Fibroblast of the conjunctiva (primary cell): Measurements from ENCODE around the gene SPATA6.
"Not testable (repeated sequence)": the region's sequence is repeated elsewhere in the genome, so short reads cannot be mapped to it uniquely, and the experiment has no call there.

Experiments used
- DNase-seq: peaks from one replicate; pipeline ENCODE4 v3.0.0-alpha.2; 2010; ENCODE audit warnings: low read depth

SPATA6 gene

GRCh38 chr1:48462716-48463302 lies 9.2 kb downstream of the SPATA6 start:
- no peak for DNase-seq

- no peak for DNase-seq
These were observed 21.5 kb downstream of the SPATA6 start for GRCh38 chr1:48450505-48450904.

- DNase-seq: no peak
These were observed 23.1 kb downstream of the SPATA6 start for GRCh38 chr1:48448932-48449331.

DNA sequence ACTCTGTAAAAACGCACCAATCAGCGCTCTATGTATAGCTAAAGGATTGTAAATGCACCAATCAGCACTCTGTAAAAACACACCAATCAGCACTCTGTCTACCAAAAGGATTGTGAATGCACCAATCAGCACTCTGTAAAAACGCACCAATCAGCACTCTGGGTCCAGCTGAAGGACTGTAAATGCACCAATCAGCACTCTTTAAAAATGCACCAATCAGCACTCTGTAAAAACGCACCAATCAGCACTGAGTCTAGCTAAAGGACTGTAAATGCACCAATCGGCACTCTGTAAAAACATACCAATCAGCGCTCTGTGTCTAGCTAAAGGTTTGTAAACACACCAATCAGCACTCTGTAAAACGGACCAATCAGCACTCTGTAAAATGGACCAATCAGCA lies 27.8 kb downstream of the SPATA6 start:
- DNase-seq: not testable (repeated sequence)

GRCh38 chr1:48442864-48443619 lies 29.0 kb downstream of the SPATA6 start:
- no peak for DNase-seq

DNA sequence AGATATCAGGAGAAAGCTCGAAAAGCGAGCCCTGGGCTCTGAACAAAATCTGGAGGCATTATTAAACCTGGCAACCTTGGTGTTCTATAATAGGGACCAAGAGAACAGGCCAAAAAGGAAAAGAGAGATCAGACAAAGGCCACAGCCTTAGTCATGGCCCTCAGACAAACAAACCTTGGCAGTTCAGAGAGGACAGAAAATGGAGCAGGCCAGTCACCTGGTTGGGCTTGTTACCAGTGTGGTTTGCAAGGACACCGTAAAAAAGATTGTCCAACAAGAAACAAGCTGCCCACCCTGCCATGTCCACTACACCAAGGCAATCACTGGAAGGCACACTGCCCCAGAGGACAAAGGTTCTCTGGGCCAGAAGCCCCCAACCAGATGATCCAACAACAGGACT lies 31.2 kb downstream of the SPATA6 start:
- DNase-seq: not testable (repeated sequence)

GRCh38 chr1:48439380-48439779 lies 32.6 kb downstream of the SPATA6 start:
- DNase-seq: no peak

GRCh38 chr1:48437379-48437778 lies 34.6 kb downstream of the SPATA6 start:
- DNase-seq: not testable (repeated sequence)

- not testable (repeated sequence) for DNase-seq
These were observed 36.5 kb downstream of the SPATA6 start for GRCh38 chr1:48435312-48436002.

GRCh38 chr1:48430832-48431231 lies 41.2 kb downstream of the SPATA6 start:
- DNase-seq: no peak

- no peak for DNase-seq
These were observed 50.0 kb downstream of the SPATA6 start for GRCh38 chr1:48422009-48422408.

DNA sequence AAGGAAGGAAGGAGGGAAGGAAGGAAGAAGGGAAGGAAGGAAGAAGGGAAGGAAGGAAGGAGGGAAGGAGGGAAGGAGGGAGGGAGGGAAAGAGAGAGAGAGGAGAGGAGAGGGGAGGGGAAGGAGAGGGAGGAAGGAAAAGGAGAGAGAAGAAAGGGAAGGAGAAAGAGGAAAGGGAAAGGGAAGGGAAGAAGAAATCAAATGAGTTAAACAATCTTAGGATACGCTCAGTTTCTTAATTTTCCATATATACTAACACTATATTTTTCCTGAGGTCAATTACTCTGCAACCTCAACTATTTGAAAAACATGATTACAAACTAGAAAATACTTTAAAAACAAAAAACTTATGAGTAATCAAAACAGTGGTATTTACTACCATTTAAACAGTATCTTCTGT lies 53.3 kb downstream of the SPATA6 start:
- DNase-seq: no peak

DNA sequence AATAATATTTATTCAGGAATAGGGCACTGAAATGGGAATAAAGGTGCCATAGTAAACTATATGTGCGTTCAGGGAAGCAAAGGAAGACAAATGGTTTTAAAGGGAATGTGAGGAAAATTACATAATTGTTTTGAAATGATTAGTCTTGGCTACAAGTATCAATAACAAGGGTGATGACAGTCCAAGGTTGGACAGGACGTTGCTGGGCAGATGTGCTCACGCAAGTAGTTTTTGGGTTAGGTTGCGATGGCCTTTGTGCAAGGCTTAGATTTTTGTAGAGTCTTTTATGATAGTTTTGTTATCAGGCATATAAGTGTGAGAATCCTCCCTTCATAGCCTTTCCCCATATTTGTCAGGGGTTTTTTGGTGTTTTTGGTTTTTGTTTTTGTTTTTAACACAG lies 57.0 kb downstream of the SPATA6 start:
- DNase-seq: no peak

GRCh38 chr1:48414264-48414663 lies 57.7 kb downstream of the SPATA6 start:
- no peak for DNase-seq

DNA sequence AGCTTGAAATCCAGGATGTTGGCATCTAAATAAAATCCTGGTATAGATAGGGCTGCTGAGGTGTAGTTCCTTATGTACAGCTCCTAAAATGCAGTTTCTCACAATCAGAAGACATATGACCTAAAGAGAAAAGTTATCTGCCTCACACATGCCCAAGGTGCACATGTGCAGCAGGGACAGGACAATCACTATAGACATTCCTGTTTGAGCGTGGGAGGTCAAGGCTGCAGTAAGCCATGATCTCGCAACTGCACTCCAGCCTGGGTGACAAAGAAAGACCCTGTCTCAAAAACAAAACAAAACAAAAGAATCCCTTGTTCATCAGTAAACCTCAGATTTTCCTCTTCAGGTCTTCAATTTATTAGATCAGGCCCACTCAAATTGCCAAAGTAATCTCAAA lies 66.1 kb downstream of the SPATA6 start:
- DNase-seq: no peak

GRCh38 chr1:48405400-48405799 lies 66.6 kb downstream of the SPATA6 start:
- no peak for DNase-seq

- DNase-seq: no peak
These were observed 69.4 kb downstream of the SPATA6 start for GRCh38 chr1:48402599-48402998.

GRCh38 chr1:48396208-48396607 lies 75.8 kb downstream of the SPATA6 start:
- DNase-seq: no peak

DNA sequence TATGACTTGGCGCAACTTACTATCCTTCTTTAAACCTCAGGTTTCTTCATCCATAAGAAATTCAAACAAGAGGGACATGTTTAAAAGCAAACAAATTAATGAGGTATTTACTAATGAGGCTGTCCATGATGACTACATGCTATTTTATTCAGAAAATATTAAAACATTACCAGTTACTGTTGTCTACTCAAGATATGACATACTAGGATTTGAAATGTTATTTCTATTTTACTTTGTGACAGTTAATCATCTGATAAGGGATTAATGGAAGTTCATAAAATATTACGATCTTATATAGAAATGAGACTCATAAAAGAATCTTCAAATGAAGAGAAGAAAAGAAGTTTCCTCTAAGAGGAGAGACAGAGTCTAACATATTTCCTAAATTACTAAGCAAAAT lies 80.1 kb downstream of the SPATA6 start:
- DNase-seq: no peak

DNA sequence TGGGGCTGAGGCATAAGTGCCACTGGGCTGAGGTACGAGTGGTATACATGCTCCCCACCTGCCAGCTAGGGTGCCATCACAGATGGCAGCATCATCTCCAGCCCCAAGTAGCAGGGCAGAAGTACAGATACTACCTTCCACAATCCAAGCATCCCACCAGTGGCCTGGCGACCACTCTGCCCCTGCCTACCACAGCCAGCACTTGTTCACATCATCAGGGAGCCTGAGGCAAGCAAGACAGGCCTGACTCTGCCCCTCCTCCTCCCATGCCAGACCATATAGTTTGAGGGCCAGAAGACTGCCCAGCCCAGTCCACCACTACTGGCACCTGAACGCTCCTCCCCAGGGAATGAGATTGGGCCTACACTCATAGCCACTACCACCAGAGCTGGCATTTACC lies 84.6 kb downstream of the SPATA6 start:
- DNase-seq: no peak

GRCh38 chr1:48374785-48375184 lies 97.2 kb downstream of the SPATA6 start:
- no peak for DNase-seq

DNA sequence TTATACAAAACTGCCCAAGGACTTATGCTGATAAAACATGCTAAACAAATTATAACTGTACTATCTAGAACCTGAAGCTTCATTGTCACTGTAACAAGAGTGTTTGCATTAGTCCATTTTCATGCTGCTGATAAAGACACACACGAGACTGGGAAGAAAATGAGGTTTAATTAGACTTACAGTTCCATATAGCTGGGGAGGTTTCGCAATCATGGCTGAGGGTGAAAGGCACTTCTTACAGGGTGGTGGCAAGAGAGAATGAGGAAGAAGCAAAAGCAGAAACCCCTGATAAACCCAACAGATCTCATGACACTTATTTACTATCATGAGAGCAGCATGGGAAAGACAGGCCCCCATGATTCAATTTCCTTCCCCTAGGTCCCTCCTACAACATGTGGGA lies 100.4 kb downstream of the SPATA6 start:
- DNase-seq: no peak

DNA sequence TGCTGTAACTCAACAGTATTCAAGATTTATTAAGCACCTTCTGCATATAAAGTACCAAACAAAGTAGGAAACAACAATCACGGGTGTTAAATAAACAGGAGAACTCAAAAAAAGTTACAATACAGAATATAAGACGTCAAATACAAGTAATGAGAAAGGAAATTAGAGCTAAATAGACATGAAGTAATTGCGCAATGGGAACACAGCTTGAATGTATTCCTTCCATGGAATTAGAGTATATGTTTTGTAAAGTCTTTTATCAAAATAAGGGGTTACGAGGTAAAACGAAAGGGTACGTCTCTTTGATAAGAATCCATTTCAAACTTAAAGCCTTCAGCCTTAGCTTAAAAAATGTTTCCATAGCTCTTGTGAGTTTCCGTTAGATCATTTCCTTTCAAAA lies 109.1 kb downstream of the SPATA6 start:
- DNase-seq: no peak
